Dendritic cell treated with granulocyte-macrophage colony-stimulating factor and Interleukin-4, amounts not matched to agents 40 ng/mL and 50 ng/mL, for 4 days (primary cell): Measurements from ENCODE around the gene AOX1.
"Not testable (repeated sequence)": the region's sequence is repeated elsewhere in the genome, so short reads cannot be mapped to it uniquely, and the experiment has no call there.

Source experiments
- H3K27ac Mint-ChIP-seq: one replicate; pipeline ENCODE4 v1.8.0; 2022; ENCODE audit warnings: mild to moderate bottlenecking, mixed read lengths
- H3K27me3 Mint-ChIP-seq: one replicate; pipeline ENCODE4 v1.8.0; 2022; ENCODE audit warnings: mild to moderate bottlenecking, mixed read lengths
- H3K36me3 Mint-ChIP-seq: one replicate; pipeline ENCODE4 v1.8.0; 2022; ENCODE audit warnings: low read depth, mixed read lengths
- H3K4me1 Mint-ChIP-seq: one replicate; pipeline ENCODE4 v1.8.0; 2022; ENCODE audit warnings: low read depth, mixed read lengths
- H3K4me3 Mint-ChIP-seq: one replicate; pipeline ENCODE4 v1.8.0; 2022; ENCODE audit warnings: mild to moderate bottlenecking, moderate library complexity, mixed read lengths
- H3K9me3 Mint-ChIP-seq: one replicate; pipeline ENCODE4 v1.8.0; 2022; ENCODE audit warnings: mixed read lengths
- intact Hi-C: fragments of 100-400 bp; cut with micrococcal nuclease; formaldehyde crosslinking; loops from one replicate; pipeline ENCODE4 v1.15.0; 2022

AOX1 gene

GRCh38 chr2:200591308-200591707 is 5.5 kb downstream of the AOX1 start:
- Mint-ChIP-seq H3K36me3 (no peaks in the 10 kb centered on the region), H3K4me3 (no peak overlapping the region), H3K9me3 (no peaks in the 10 kb centered on the region), H3K27ac (no peak overlapping the region), H3K4me1 (peaks cover 2% of the 10 kb centered on the region), H3K27me3 (peaks cover 9% of the 10 kb centered on the region)
- intact Hi-C loops: no loop called here

- Mint-ChIP-seq H3K27me3 (peaks cover 6% of the 10 kb centered on the region), H3K4me1 (no peaks in the 10 kb centered on the region), H3K27ac (no peak overlapping the region), H3K36me3 (no peaks in the 10 kb centered on the region), H3K9me3 (no peaks in the 10 kb centered on the region), H3K4me3 (no peak overlapping the region)
- intact Hi-C loops: no loop called here
Measured at GRCh38 chr2:200592406-200593075, 6.7 kb downstream of the AOX1 start.

- Mint-ChIP-seq H3K27ac (no peak overlapping the region), H3K4me1 (no peaks in the 10 kb centered on the region), H3K27me3 (peaks cover 6% of the 10 kb centered on the region), H3K36me3 (no peaks in the 10 kb centered on the region), H3K4me3 (no peak overlapping the region), H3K9me3 (no peaks in the 10 kb centered on the region)
- intact Hi-C loops: no loop called here
Measured at GRCh38 chr2:200593905-200594304, 8.1 kb downstream of the AOX1 start.

GRCh38 chr2:200595913-200596312 is 10.1 kb downstream of the AOX1 start:
- H3K27me3 Mint-ChIP-seq: peaks cover 3% of the 10 kb centered on the region
- no peak overlapping the region for H3K27ac Mint-ChIP-seq

GRCh38 chr2:200596774-200597570 is 11.2 kb downstream of the AOX1 start:
- Mint-ChIP-seq H3K27ac (no peak overlapping the region), H3K36me3 (no peaks in the 10 kb centered on the region), H3K4me1 (no peaks in the 10 kb centered on the region), H3K4me3 (no peak overlapping the region), H3K9me3 (no peaks in the 10 kb centered on the region), H3K27me3 (no peaks in the 10 kb centered on the region)
- intact Hi-C loops: no loop called here

More at GRCh38 chr2:200595913-200596312, 10.1 kb downstream of the AOX1 start:
- Mint-ChIP-seq H3K4me1 (no peaks in the 10 kb centered on the region), H3K4me3 (no peak overlapping the region), H3K36me3 (no peaks in the 10 kb centered on the region), H3K9me3 (no peaks in the 10 kb centered on the region)
- intact Hi-C loops: no loop called here

- Mint-ChIP-seq H3K4me1 (no peaks in the 10 kb centered on the region), H3K36me3 (no peaks in the 10 kb centered on the region), H3K27ac (no peak overlapping the region), H3K4me3 (no peak overlapping the region), H3K27me3 (no peaks in the 10 kb centered on the region), H3K9me3 (no peaks in the 10 kb centered on the region)
- intact Hi-C loops: no loop called here
Measured at GRCh38 chr2:200599206-200599605, 13.4 kb downstream of the AOX1 start.

GRCh38 chr2:200600549-200601225 is 14.9 kb downstream of the AOX1 start:
- Mint-ChIP-seq H3K9me3 (no peaks in the 10 kb centered on the region), H3K27me3 (no peaks in the 10 kb centered on the region), H3K27ac (no peak overlapping the region), H3K4me1 (no peaks in the 10 kb centered on the region), H3K36me3 (no peaks in the 10 kb centered on the region), H3K4me3 (no peak overlapping the region)
- intact Hi-C loops: no loop called here

- intact Hi-C loops: no loop called here
- peaks cover 3% of the 10 kb centered on the region for H3K9me3 Mint-ChIP-seq
- H3K27ac Mint-ChIP-seq: no peak overlapping the region
- H3K27me3 Mint-ChIP-seq: no peaks in the 10 kb centered on the region
- H3K36me3 Mint-ChIP-seq: no peaks in the 10 kb centered on the region
- H3K4me1 Mint-ChIP-seq: no peaks in the 10 kb centered on the region
- H3K4me3 Mint-ChIP-seq: no peak overlapping the region
Measured at GRCh38 chr2:200602584-200602983, 16.8 kb downstream of the AOX1 start.

GRCh38 chr2:200603972-200604371 is 18.2 kb downstream of the AOX1 start:
- Mint-ChIP-seq H3K4me3 (no peak overlapping the region), H3K27me3 (no peaks in the 10 kb centered on the region), H3K36me3 (no peaks in the 10 kb centered on the region), H3K4me1 (no peaks in the 10 kb centered on the region), H3K27ac (no peak overlapping the region), H3K9me3 (peaks cover 7% of the 10 kb centered on the region)
- intact Hi-C loops: no loop called here

GRCh38 chr2:200604571-200605255 is 18.9 kb downstream of the AOX1 start:
- Mint-ChIP-seq H3K9me3 (peaks cover 7% of the 10 kb centered on the region), H3K27me3 (no peaks in the 10 kb centered on the region), H3K27ac (no peak overlapping the region), H3K36me3 (no peaks in the 10 kb centered on the region), H3K4me3 (no peak overlapping the region), H3K4me1 (no peaks in the 10 kb centered on the region)
- intact Hi-C loops: no loop called here

- intact Hi-C loops: no loop called here
- no peaks in the 10 kb centered on the region for H3K36me3 Mint-ChIP-seq
- H3K9me3 Mint-ChIP-seq: peaks cover 7% of the 10 kb centered on the region
Measured at GRCh38 chr2:200608341-200609027, 22.7 kb downstream of the AOX1 start.

GRCh38 chr2:200609028-200609614 is 23.3 kb downstream of the AOX1 start:
- Mint-ChIP-seq H3K27ac (no peak overlapping the region), H3K36me3 (no peaks in the 10 kb centered on the region), H3K9me3 (peaks cover 7% of the 10 kb centered on the region), H3K27me3 (no peaks in the 10 kb centered on the region), H3K4me3 (no peak overlapping the region), H3K4me1 (no peaks in the 10 kb centered on the region)
- intact Hi-C loops: no loop called here

More at GRCh38 chr2:200608341-200609027, 22.7 kb downstream of the AOX1 start:
- Mint-ChIP-seq H3K4me1 (no peaks in the 10 kb centered on the region), H3K27ac (no peak overlapping the region), H3K27me3 (no peaks in the 10 kb centered on the region), H3K4me3 (no peak overlapping the region)

GRCh38 chr2:200610217-200610616 is 24.4 kb downstream of the AOX1 start:
- H3K4me1 Mint-ChIP-seq, H3K36me3 Mint-ChIP-seq, H3K27me3 Mint-ChIP-seq, H3K4me3 Mint-ChIP-seq, intact Hi-C loops, H3K27ac Mint-ChIP-seq, H3K9me3 Mint-ChIP-seq: not testable (repeated sequence)
